HG03045 (cell line): ENCODE measurements around the gene RANBP3L.

Experiments
- ATAC-seq: cut with Tn5 transposase; IDR thresholded peaks from one replicate; pipeline ENCODE4 v1.9.1; 2021; ENCODE audit warnings: mild to moderate bottlenecking, moderate library complexity; ENCODE audit not compliant: unreplicated experiment

Gene RANBP3L

GRCh38 chr5:36246036-36246800, 55.5 kb downstream of the RANBP3L start:
- ATAC-seq = no peak

- no peak for ATAC-seq
These were observed 57.6 kb downstream of the RANBP3L start for GRCh38 chr5:36244076-36244475.

- ATAC-seq = no peak
These were observed 58.0 kb downstream of the RANBP3L start for GRCh38 chr5:36243653-36244052.

GRCh38 chr5:36242534-36243485, 58.9 kb downstream of the RANBP3L start:
- no peak for ATAC-seq

- peak; percentile 92 for ATAC-seq
These were observed 59.8 kb downstream of the RANBP3L start, which contains the start of gene NADK2 for GRCh38 chr5:36241631-36242533. Gene NADK2, minus strand, starts transcription at chr5:36241925. Its CDS starts 127 bp downstream, at chr5:36241798.

- ATAC-seq = peak; percentile 23
These were observed 60.7 kb downstream of the RANBP3L start for GRCh38 chr5:36240779-36241630.

GRCh38 chr5:36239370-36240293, 62.1 kb downstream of the RANBP3L start:
- no peak for ATAC-seq

GRCh38 chr5:36238502-36239295, 63.0 kb downstream of the RANBP3L start:
- no peak for ATAC-seq

- ATAC-seq = no peak
These were observed 64.0 kb downstream of the RANBP3L start for GRCh38 chr5:36237751-36238150.

- ATAC-seq = no peak
These were observed 64.9 kb downstream of the RANBP3L start for GRCh38 chr5:36236801-36237200.

GRCh38 chr5:36232533-36232932, 69.2 kb downstream of the RANBP3L start:
- no peak for ATAC-seq

- no peak for ATAC-seq
These were observed 71.4 kb downstream of the RANBP3L start for GRCh38 chr5:36230151-36230790.

GRCh38 chr5:36228505-36228904, 73.2 kb downstream of the RANBP3L start:
- no peak for ATAC-seq

- no peak for ATAC-seq
These were observed 74.7 kb downstream of the RANBP3L start for GRCh38 chr5:36227046-36227445.

GRCh38 chr5:36222620-36223019, 79.1 kb downstream of the RANBP3L start:
- ATAC-seq = no peak

GRCh38 chr5:36217988-36218387, 83.7 kb downstream of the RANBP3L start:
- ATAC-seq = no peak

GRCh38 chr5:36217567-36217966, 84.1 kb downstream of the RANBP3L start:
- ATAC-seq = no peak
